ENCODE results near the gene CERS6. TPM values are rescaled to one million over a fixed set of nuclear protein-coding genes. Genes with fewer than 3 reads are reported as not detected.

Gene CERS6
- total and polyA plus RNA-seq, 2 experiments from 2014 or later = 40.9 to 99.1 TPM

- Histone ChIP-seq H3K27me3 (no peaks in the 10 kb centered on the region), H3K4me3 (no peak overlapping the region), H2AFZ (no peak overlapping the region), H4K20me1 (ENCODE audit: insufficient read depth, poor library complexity, severe bottlenecking) (peaks cover 4% of the 10 kb centered on the region), H3K4me1 (ENCODE audit: insufficient read depth) (peaks cover 16% of the 10 kb centered on the region), H3K36me3 (replicated peaks; ENCODE audit: insufficient read depth, low read depth) (no peaks in the 10 kb centered on the region), H3K9me2 (replicated peaks; ENCODE audit: insufficient read depth) (no peaks in the 10 kb centered on the region), H3K4me2 (no peak overlapping the region), H3K27ac (no peak overlapping the region), H3K9me3 (ENCODE audit: low read depth) (no peaks in the 10 kb centered on the region), H3K79me2 (peaks cover 53% of the 10 kb centered on the region)
- TF ChIP-seq EZH2 (IDR thresholded peaks at IDR 0.05; ENCODE audit: borderline replicate concordance) (no peak), EZH2phosphoT487 (IDR thresholded peaks at IDR 0.05; ENCODE audit: low read depth, severe bottlenecking, unreplicated experiment) (no peak), CTCF (IDR thresholded peaks at IDR 0.05; ENCODE audit: poor library complexity) (no peak)
- no peak for DNase-seq (ENCODE audit: low spot score)
- 6% methylated on average over 1 of the region's 1 CpG for WGBS (ENCODE audit: low lambda C conversion rate, missing lambda C conversion rate)
These were observed 194.1 kb downstream of the CERS6 start for GRCh38 chr2:168650139-168650538.

GRCh38 chr2:168650781-168651180 lies 194.7 kb downstream of the CERS6 start:
- H3K27ac ChIP-seq = no peak overlapping the region
- H3K36me3 ChIP-seq (replicated peaks; ENCODE audit: insufficient read depth, low read depth) = no peaks in the 10 kb centered on the region
- no peaks in the 10 kb centered on the region for H3K9me2 ChIP-seq (replicated peaks; ENCODE audit: insufficient read depth)
- H3K4me1 ChIP-seq (ENCODE audit: insufficient read depth) = peaks cover 21% of the 10 kb centered on the region
- H3K27me3 ChIP-seq = no peaks in the 10 kb centered on the region
- DNase-seq (ENCODE audit: low spot score) = no peak
- no peak for TF ChIP-seq EZH2phosphoT487 (IDR thresholded peaks at IDR 0.05; ENCODE audit: low read depth, severe bottlenecking, unreplicated experiment)
- TF ChIP-seq CTCF (IDR thresholded peaks at IDR 0.05; ENCODE audit: poor library complexity) = no peak
- no peak for TF ChIP-seq EZH2 (IDR thresholded peaks at IDR 0.05; ENCODE audit: borderline replicate concordance)
- H3K79me2 ChIP-seq = peaks cover 53% of the 10 kb centered on the region
- no peaks in the 10 kb centered on the region for H3K9me3 ChIP-seq (ENCODE audit: low read depth)
- no peak overlapping the region for H2AFZ ChIP-seq
- H4K20me1 ChIP-seq (ENCODE audit: insufficient read depth, poor library complexity, severe bottlenecking) = peaks cover 4% of the 10 kb centered on the region
- H3K4me2 ChIP-seq = no peak overlapping the region
- H3K4me3 ChIP-seq = no peak overlapping the region

GRCh38 chr2:168652997-168653921 lies 197.2 kb downstream of the CERS6 start:
- Histone ChIP-seq H2AFZ (no peak overlapping the region), H3K4me3 (no peak overlapping the region), H4K20me1 (ENCODE audit: insufficient read depth, poor library complexity, severe bottlenecking) (peaks cover 4% of the 10 kb centered on the region), H3K9me3 (ENCODE audit: low read depth) (no peaks in the 10 kb centered on the region), H3K27me3 (no peaks in the 10 kb centered on the region), H3K4me2 (no peak overlapping the region), H3K36me3 (replicated peaks; ENCODE audit: insufficient read depth, low read depth) (no peaks in the 10 kb centered on the region), H3K27ac (peak overlapping the region; percentile 3), H3K79me2 (peaks cover 38% of the 10 kb centered on the region), H3K4me1 (ENCODE audit: insufficient read depth) (peaks cover 21% of the 10 kb centered on the region), H3K9me2 (replicated peaks; ENCODE audit: insufficient read depth) (no peaks in the 10 kb centered on the region)
- DNase-seq (ENCODE audit: low spot score) = no peak
- 59% methylated on average over 3 of the region's 3 CpGs for WGBS (ENCODE audit: low lambda C conversion rate, missing lambda C conversion rate)
- no peak for TF ChIP-seq EZH2phosphoT487 (IDR thresholded peaks at IDR 0.05; ENCODE audit: low read depth, severe bottlenecking, unreplicated experiment)
- TF ChIP-seq CTCF (IDR thresholded peaks at IDR 0.05; ENCODE audit: poor library complexity) = no peak
- TF ChIP-seq EZH2 (IDR thresholded peaks at IDR 0.05; ENCODE audit: borderline replicate concordance) = no peak
